PC-3 (cell line): Measurements from ENCODE around the gene MARCHF5. TPM values are rescaled to one million over a fixed set of nuclear protein-coding genes. Genes with fewer than 3 reads are reported as not detected.

ENCODE experiments used
- ATAC-seq: fragments of 200-7000 bp; cut with Tn5 transposase; 2 replicates; pipeline ENCODE4 v1.9.1; 2020; ENCODE audit warnings: mild to moderate bottlenecking, moderate library complexity
- BruUV-seq: library from RNA; stranded (reverse); fragments of 400-500 nt; replicated peaks from 2 replicates; lab custom pipeline; 2021; lab: Mats Ljungman, UMichigan
- CTCF ChIA-PET: fragments of 300-600 bp; sonication (Branson Sonifier 250); formaldehyde crosslinking; loops from one replicate; lab custom pipeline; 2022; ENCODE audit warnings: antibody characterized with exemption; lab: Charles Lee
- POLR2A ChIA-PET: fragments of 300-600 bp; sonication (Branson Sonifier 250); formaldehyde crosslinking; loops from one replicate; lab custom pipeline; 2022; ENCODE audit warnings: antibody characterized with exemption; ENCODE audit not compliant: unreplicated experiment; lab: Charles Lee
- DNase-seq: peaks from one replicate; pipeline ENCODE4 v3.0.0-alpha.2; 2015
- H2AFZ ChIP-seq: fragments of 300-600 bp; sonication (generic); 2 replicates; pipeline ENCODE4 v1.6.0; 2016; ENCODE audit warnings: antibody characterized with exemption, low read length
- H3F3A ChIP-seq: fragments of 300-600 bp; sonication (generic); one replicate; pipeline ENCODE4 v1.6.0; 2017; ENCODE audit warnings: antibody characterized with exemption, low read length, control low read depth, mild to moderate bottlenecking; ENCODE audit not compliant: unreplicated experiment
- H3K27ac ChIP-seq: fragments of 300-600 bp; sonication (generic); 2 replicates; pipeline ENCODE4 v1.5.1; 2016; ENCODE audit warnings: mild to moderate bottlenecking, low read length
- H3K27me3 ChIP-seq: fragments of 300-600 bp; sonication (generic); 2 replicates; pipeline ENCODE4 v1.6.1; 2016; ENCODE audit warnings: low read length, mixed read lengths
- H3K36me3 ChIP-seq: fragments of 300-600 bp; sonication (generic); 2 replicates; pipeline ENCODE4 v1.6.1; 2016; ENCODE audit warnings: low read depth, mixed run types, low read length, mixed read lengths
- H3K4me1 ChIP-seq: fragments of 300-600 bp; sonication (generic); 2 replicates; pipeline ENCODE4 v1.5.1; 2016; ENCODE audit warnings: low read length; ENCODE audit not compliant: insufficient read depth
- H3K4me2 ChIP-seq: fragments of 300-600 bp; sonication (generic); 2 replicates; pipeline ENCODE4 v1.6.0; 2016; ENCODE audit warnings: low read length
- H3K4me3 ChIP-seq: fragments of 300-600 bp; sonication (generic); 2 replicates; pipeline ENCODE4 v1.5.1; 2016; ENCODE audit warnings: mild to moderate bottlenecking, low read length, mixed read lengths
- H3K79me2 ChIP-seq: fragments of 300-600 bp; sonication (generic); 2 replicates; pipeline ENCODE4 v1.6.1; 2017; ENCODE audit warnings: low read length, mixed read lengths
- H3K9ac ChIP-seq: fragments of 300-600 bp; sonication (generic); 2 replicates; pipeline ENCODE4 v1.6.0; 2016; ENCODE audit warnings: mild to moderate bottlenecking, low read length
- H3K9me2 ChIP-seq: fragments of 300-600 bp; sonication (generic); replicated peaks from 2 replicates; pipeline ENCODE4 v1.6.1; 2016; ENCODE audit warnings: mixed run types, low read length, mixed read lengths
- H3K9me3 ChIP-seq: fragments of 300-600 bp; sonication (generic); 2 replicates; pipeline ENCODE4 v1.6.1; 2016; ENCODE audit warnings: low read length, mixed read lengths
- H4K20me1 ChIP-seq: fragments of 300-600 bp; sonication (generic); 2 replicates; pipeline ENCODE4 v1.6.1; 2016; ENCODE audit warnings: low read length, mixed read lengths
- EZH2 ChIP-seq: fragments of 300-600 bp; sonication (generic); IDR thresholded peaks from one replicate; pipeline ENCODE4 v1.6.1; 2017; ENCODE audit warnings: antibody characterized with exemption, mild to moderate bottlenecking, low read length; ENCODE audit not compliant: unreplicated experiment
- EZH2phosphoT487 ChIP-seq: fragments of 300-600 bp; sonication (generic); IDR thresholded peaks from 2 replicates; pipeline ENCODE4 v1.6.1; 2018; ENCODE audit warnings: mild to moderate bottlenecking, antibody characterized with exemption, low read length, borderline replicate concordance
- intact Hi-C: fragments of 100-400 bp; cut with micrococcal nuclease; formaldehyde crosslinking; loops from 2 replicates; pipeline ENCODE4 v1.9.0; 2023
- total RNA-seq: library from RNA; depleted of rRNA; stranded (reverse); fragments of >200 nt; gene quantifications from 2 replicates; pipeline ENCODE4 v1.2.3, GENCODE V29; 2014
- TF ChIP-seq, protein P1 (sequence below): fragments of 300-600 bp; sonication (generic); conservative IDR thresholded peaks from 2 replicates; pipeline ENCODE4 v1.5.1; 2017; ENCODE audit warnings: antibody characterized with exemption, low read depth, mild to moderate bottlenecking, low read length

MARCHF5 gene
- total RNA-seq, 1 experiment from 2014 or later: 7.4 TPM

DNA sequence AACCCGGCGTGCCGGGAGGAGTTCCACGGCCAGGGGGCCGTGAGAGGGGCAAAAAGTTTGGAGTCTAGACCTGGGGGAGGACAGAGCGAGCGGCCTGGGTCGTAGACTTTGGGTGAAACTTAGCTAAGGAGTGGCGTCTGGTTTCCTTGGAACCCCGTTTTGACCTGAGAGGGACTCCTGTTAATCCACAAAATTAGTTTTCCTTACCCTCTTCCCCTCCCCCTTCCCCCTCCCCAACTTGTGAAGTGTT, 574 bp downstream of the MARCHF5 start:
- Histone ChIP-seq H3K36me3 (peaks cover 8% of the 10 kb centered on the region; the same call in 1 of the 2 replicates), H3K4me2 (peak overlapping the region; percentile 87), H3K9me2 (no peaks in the 10 kb centered on the region), H3K4me1 (0 out of 2 replicates have a peak, but pooled peaks cover 6% of the 10 kb centered on the region), H3K9me3 (no peaks in the 10 kb centered on the region), H3K27ac (peak overlapping the region; percentile 57), H3K9ac (peak overlapping the region; percentile 94), H3K4me3 (peak overlapping the region; percentile 85), H3K27me3 (no peaks in the 10 kb centered on the region), H3F3A (no peaks in the 10 kb centered on the region), H2AFZ (peak overlapping the region; percentile 80), H3K79me2 (peaks cover 51% of the 10 kb centered on the region), H4K20me1 (peaks cover 5% of the 10 kb centered on the region)
- DNase-seq (no peak), ATAC-seq (no peak)
- no TSS peak for BruUV-seq
- intact Hi-C loops: loop anchor here (1.0 to 5.0 kb wide), 6 partner anchors 51 to 301 kb away; partner anchors contain the start of gene KIF11
- TF ChIP-seq, protein P1, sequence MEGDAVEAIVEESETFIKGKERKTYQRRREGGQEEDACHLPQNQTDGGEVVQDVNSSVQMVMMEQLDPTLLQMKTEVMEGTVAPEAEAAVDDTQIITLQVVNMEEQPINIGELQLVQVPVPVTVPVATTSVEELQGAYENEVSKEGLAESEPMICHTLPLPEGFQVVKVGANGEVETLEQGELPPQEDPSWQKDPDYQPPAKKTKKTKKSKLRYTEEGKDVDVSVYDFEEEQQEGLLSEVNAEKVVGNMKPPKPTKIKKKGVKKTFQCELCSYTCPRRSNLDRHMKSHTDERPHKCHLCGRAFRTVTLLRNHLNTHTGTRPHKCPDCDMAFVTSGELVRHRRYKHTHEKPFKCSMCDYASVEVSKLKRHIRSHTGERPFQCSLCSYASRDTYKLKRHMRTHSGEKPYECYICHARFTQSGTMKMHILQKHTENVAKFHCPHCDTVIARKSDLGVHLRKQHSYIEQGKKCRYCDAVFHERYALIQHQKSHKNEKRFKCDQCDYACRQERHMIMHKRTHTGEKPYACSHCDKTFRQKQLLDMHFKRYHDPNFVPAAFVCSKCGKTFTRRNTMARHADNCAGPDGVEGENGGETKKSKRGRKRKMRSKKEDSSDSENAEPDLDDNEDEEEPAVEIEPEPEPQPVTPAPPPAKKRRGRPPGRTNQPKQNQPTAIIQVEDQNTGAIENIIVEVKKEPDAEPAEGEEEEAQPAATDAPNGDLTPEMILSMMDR: no peak
- TF ChIP-seq EZH2 (no peak), EZH2phosphoT487 (no peak)
- CTCF ChIA-PET: interaction anchor here (0.5 to 3.5 kb wide), 6 partner anchors 48 to 204 kb away, joined by 3 to 20 read pairs (median 6); no protein-coding TSS in a partner anchor
- POLR2A ChIA-PET: interaction anchor here (0.6 to 1.2 kb wide), 3 partner anchors 53 to 80 kb away, joined by 3 to 12 read pairs (median 7); no protein-coding TSS in a partner anchor

DNA sequence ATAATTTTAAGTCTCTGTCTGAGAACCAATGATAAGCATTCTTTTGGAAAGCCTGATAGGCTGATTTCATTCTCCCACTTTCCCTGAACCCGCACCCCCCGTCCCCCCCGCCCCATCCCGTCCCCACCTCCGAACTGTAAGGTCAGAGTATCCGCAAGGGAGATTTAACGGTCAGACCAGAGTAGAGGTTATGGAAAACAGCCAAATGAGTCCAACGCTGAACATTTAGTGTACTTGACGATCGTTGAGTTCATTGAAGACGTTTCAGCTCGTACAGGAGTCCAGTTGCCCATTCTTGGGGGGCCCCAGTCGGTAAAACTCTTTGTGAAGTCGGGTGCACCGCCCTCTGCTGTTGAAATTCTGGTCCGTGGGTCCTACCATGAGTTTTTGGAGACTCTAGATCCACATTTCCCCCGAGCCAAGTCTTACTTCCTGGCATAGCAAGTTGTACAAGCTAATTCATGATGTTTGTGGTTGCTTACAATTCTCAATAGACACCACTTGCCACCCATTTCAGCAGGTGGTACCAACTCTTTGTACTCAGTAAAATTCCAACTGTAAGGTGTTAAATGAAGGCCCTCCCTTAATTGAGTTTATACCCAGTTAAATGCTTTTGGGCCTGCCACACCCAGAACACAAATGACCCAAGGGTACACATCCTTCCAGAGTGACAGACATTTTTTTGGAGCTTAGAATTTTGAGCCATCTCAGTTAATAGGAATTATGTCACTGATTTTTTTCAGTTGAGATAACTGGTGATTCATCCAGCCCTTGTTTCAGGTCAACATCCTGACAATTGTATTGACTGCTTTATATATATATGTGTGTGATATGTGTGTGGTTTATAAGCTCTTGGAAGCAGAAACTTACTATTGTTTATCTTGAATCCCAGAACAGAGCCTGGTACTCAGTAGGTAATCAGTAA, 1.2 kb downstream of the MARCHF5 start:
- Histone ChIP-seq H3K27ac (peak overlapping the region; percentile 58), H3K4me3 (peak overlapping the region; percentile 85), H3K4me1 (0 out of 2 replicates have a peak, but pooled peaks cover 6% of the 10 kb centered on the region), H3K9me3 (no peaks in the 10 kb centered on the region), H3K4me2 (peak overlapping the region; percentile 87), H3K9ac (peak overlapping the region; percentile 94; the same call in 1 of the 2 replicates), H3K79me2 (peaks cover 58% of the 10 kb centered on the region), H3F3A (no peaks in the 10 kb centered on the region), H3K36me3 (peaks cover 8% of the 10 kb centered on the region; the same call in 1 of the 2 replicates), H3K27me3 (no peaks in the 10 kb centered on the region), H2AFZ (no peak overlapping the region), H3K9me2 (no peaks in the 10 kb centered on the region), H4K20me1 (peaks cover 5% of the 10 kb centered on the region)
- intact Hi-C loops: loop anchor here (1.0 to 5.0 kb wide), 6 partner anchors 50 to 300 kb away; partner anchors contain the start of gene KIF11
- TSS peak; percentile 41 for BruUV-seq
- ATAC-seq: 0 out of 2 replicates have a peak, but pooled peaks have one; percentile 4
- ChIA-PET POLR2A (interaction anchor here (0.7 kb wide), 1 partner anchor 223 kb away, joined by 3 read pairs; no protein-coding TSS in a partner anchor), CTCF (interaction anchor here (0.5 to 3.5 kb wide), 3 partner anchors 53 to 204 kb away, joined by 3 to 20 read pairs (median 3); no protein-coding TSS in a partner anchor)
- TF ChIP-seq EZH2phosphoT487: no peak
- TF ChIP-seq, protein P1: peak; percentile 65
- peak; percentile 64 for DNase-seq
